Measurements from ENCODE around the gene PRR12.

The PRR12 gene

DNA sequence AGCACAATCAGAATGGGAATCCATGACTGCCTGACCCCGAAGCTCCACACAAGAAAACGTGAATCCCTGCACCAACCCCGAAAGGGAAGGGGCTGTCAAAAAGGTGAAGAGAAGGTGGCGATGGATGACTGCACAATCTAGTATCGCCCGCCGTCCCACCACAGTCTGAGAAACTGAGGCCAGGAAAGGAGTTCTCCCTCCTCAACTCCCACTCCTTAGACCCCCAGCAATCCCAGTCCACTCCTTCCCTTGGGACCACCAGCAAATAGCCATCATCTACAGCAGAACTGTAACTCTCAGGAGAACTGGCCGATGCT is 11.1 kb upstream of the PRR12 start:
- peaks cover 10% of the 10 kb centered on the region; the same call in 1 of the 2 replicates for H3K36me3 ChIP-seq (ENCODE audit: insufficient read depth, low read length)
- no peak overlapping the region for H2AFZ ChIP-seq (ENCODE audit: low read length)
- H4K20me1 ChIP-seq (ENCODE audit: insufficient read depth, low read length), result no peaks in the 10 kb centered on the region
- peak overlapping the region; percentile 96 for H3K9ac ChIP-seq (ENCODE audit: low read length)
- peak overlapping the region; percentile 94 for H3K4me3 ChIP-seq (ENCODE audit: low read depth, low read length, poor library complexity, severe bottlenecking)
- H3K4me2 ChIP-seq (ENCODE audit: low read length), result peak overlapping the region; percentile 92
- H3K9me3 ChIP-seq (ENCODE audit: low read length), result no peaks in the 10 kb centered on the region
- H3K79me2 ChIP-seq (ENCODE audit: insufficient read depth, low read length), result peaks cover 15% of the 10 kb centered on the region
- TF ChIP-seq, protein P1, sequence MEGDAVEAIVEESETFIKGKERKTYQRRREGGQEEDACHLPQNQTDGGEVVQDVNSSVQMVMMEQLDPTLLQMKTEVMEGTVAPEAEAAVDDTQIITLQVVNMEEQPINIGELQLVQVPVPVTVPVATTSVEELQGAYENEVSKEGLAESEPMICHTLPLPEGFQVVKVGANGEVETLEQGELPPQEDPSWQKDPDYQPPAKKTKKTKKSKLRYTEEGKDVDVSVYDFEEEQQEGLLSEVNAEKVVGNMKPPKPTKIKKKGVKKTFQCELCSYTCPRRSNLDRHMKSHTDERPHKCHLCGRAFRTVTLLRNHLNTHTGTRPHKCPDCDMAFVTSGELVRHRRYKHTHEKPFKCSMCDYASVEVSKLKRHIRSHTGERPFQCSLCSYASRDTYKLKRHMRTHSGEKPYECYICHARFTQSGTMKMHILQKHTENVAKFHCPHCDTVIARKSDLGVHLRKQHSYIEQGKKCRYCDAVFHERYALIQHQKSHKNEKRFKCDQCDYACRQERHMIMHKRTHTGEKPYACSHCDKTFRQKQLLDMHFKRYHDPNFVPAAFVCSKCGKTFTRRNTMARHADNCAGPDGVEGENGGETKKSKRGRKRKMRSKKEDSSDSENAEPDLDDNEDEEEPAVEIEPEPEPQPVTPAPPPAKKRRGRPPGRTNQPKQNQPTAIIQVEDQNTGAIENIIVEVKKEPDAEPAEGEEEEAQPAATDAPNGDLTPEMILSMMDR (IDR thresholded peaks at IDR 0.05; ENCODE audit: low read length), result no peak
- no peak for TF ChIP-seq EZH2 (IDR thresholded peaks at IDR 0.05; ENCODE audit: borderline replicate concordance, low read length)
- peaks cover 27% of the 10 kb centered on the region for H3K4me1 ChIP-seq (ENCODE audit: insufficient read depth, low read length, severe bottlenecking)
- H3K27ac ChIP-seq (ENCODE audit: low read depth, low read length, poor library complexity, severe bottlenecking), result peak overlapping the region; percentile 6
- H3F3A ChIP-seq (ENCODE audit: insufficient read depth, low read length), result no peaks in the 10 kb centered on the region
- H3K9me2 ChIP-seq (ENCODE audit: low read depth, low read length), result no peaks in the 10 kb centered on the region
- no peaks in the 10 kb centered on the region for H3K27me3 ChIP-seq (ENCODE audit: insufficient read depth, low read length)

DNA sequence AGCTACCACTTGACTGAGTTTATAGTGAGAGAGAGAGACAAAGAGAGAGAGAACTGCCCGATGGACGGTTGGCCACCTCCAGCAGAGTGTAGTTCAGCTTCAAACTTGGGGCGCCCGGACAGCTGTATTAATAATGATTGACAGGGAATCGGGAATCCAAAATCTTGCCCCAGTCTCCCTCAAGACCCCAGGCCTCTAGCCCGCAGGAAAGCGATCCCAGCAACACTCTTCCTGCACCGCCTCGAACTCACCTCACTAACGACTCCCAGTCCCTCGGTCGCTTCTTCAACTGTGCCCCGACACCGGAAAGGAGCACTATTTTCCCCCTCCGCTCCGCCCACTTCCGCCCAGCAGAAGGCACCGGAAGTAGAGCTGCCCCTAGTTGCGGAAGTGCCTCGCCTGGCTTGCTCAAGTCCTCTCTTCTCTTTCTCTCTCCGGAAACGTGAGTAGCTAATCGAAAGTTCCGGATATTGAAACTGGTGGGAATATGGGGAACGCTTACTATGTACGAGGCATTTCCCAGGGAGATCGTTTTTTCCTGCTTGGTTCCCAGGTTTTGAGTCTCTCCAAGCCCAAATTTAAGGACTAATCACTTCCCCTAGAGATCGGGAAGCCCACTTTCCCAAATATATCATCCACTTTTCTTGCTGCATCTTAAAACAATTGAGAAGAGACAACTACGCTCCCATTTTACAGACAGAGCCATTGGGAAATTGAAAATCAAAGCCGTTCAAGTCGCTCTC is 10.5 kb upstream of the PRR12 start, which contains the start of gene NOSIP:
Gene NOSIP, minus strand, starts transcription at position 293 of the 743 bp plus-strand sequence. CDS start 19,865 bp downstream, outside the sequence.
- Histone ChIP-seq H3K9me3 (ENCODE audit: low read length) (no peaks in the 10 kb centered on the region), H2AFZ (ENCODE audit: low read length) (peak within 1 kb of the TSS; percentile 72)

DNA sequence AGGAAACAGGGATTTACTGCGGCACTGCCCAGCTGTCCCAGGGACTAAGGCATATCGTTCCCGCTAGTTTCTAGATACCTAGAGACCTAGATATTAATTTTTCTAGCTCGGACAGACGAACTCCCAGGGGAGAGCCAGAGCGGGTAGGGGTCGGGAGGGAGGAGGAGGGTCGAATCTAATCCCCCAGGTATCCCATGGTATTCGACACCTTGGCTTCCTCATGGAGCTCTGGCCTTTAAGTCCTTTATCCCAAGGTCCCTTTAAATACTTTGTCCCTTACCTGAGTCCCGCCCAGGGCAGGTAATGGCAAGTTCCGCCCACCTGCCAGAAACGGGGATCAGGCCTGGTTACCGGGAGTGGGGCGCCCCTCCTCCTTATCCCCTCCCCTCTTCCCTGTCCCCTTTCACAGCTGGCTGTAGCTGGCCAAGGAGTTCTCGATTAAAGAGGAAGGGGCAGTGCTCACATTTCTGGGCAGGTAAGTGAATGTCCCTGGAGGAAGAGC is 9.9 kb upstream of the PRR12 start, which contains the start of gene PRRG2:
Gene PRRG2, plus strand, starts transcription at position 310 of the 502 bp plus-strand sequence. CDS start 1,904 bp downstream, outside the sequence.
- H3K4me1 ChIP-seq (ENCODE audit: insufficient read depth, low read length, severe bottlenecking), result peaks cover 27% of the 10 kb centered on the region
- no peaks in the 10 kb centered on the region for H3F3A ChIP-seq (ENCODE audit: insufficient read depth, low read length)
- TF ChIP-seq, protein P1 (IDR thresholded peaks at IDR 0.05; ENCODE audit: low read length), result no peak
- TF ChIP-seq EZH2 (IDR thresholded peaks at IDR 0.05; ENCODE audit: borderline replicate concordance, low read length), result no peak
- no peaks in the 10 kb centered on the region for H3K9me2 ChIP-seq (ENCODE audit: low read depth, low read length)
- no peaks in the 10 kb centered on the region for H4K20me1 ChIP-seq (ENCODE audit: insufficient read depth, low read length)
- peaks cover 2% of the 10 kb centered on the region; the same call in 1 of the 2 replicates for H3K36me3 ChIP-seq (ENCODE audit: insufficient read depth, low read length)
- H3K79me2 ChIP-seq (ENCODE audit: insufficient read depth, low read length), result peaks cover 15% of the 10 kb centered on the region
- H3K4me2 ChIP-seq (ENCODE audit: low read length), result peak within 1 kb of the TSS; percentile 92
- peak within 1 kb of the TSS; percentile 96 for H3K9ac ChIP-seq (ENCODE audit: low read length)
- peak within 1 kb of the TSS; percentile 72 for H2AFZ ChIP-seq (ENCODE audit: low read length)
- H3K9me3 ChIP-seq (ENCODE audit: low read length), result no peaks in the 10 kb centered on the region
- H3K27ac ChIP-seq (ENCODE audit: low read depth, low read length, poor library complexity, severe bottlenecking), result peak within 1 kb of the TSS; percentile 6
- no peaks in the 10 kb centered on the region for H3K27me3 ChIP-seq (ENCODE audit: insufficient read depth, low read length)
- peak within 1 kb of the TSS; percentile 94 for H3K4me3 ChIP-seq (ENCODE audit: low read depth, low read length, poor library complexity, severe bottlenecking)

More for the DNA sequence above, 10.5 kb upstream of the PRR12 start, which contains the start of gene NOSIP:
- Histone ChIP-seq H3K36me3 (ENCODE audit: insufficient read depth, low read length) (peaks cover 6% of the 10 kb centered on the region; the same call in 1 of the 2 replicates), H3K4me1 (ENCODE audit: insufficient read depth, low read length, severe bottlenecking) (peaks cover 27% of the 10 kb centered on the region), H3K27me3 (ENCODE audit: insufficient read depth, low read length) (no peaks in the 10 kb centered on the region), H3F3A (ENCODE audit: insufficient read depth, low read length) (no peaks in the 10 kb centered on the region), H3K9ac (ENCODE audit: low read length) (peak within 1 kb of the TSS; percentile 96), H3K79me2 (ENCODE audit: insufficient read depth, low read length) (peaks cover 15% of the 10 kb centered on the region), H3K4me3 (ENCODE audit: low read depth, low read length, poor library complexity, severe bottlenecking) (peak within 1 kb of the TSS; percentile 94), H3K4me2 (ENCODE audit: low read length) (peak within 1 kb of the TSS; percentile 92), H4K20me1 (ENCODE audit: insufficient read depth, low read length) (no peaks in the 10 kb centered on the region), H3K9me2 (ENCODE audit: low read depth, low read length) (no peaks in the 10 kb centered on the region), H3K27ac (ENCODE audit: low read depth, low read length, poor library complexity, severe bottlenecking) (peak within 1 kb of the TSS; percentile 6)
- TF ChIP-seq EZH2 (IDR thresholded peaks at IDR 0.05; ENCODE audit: borderline replicate concordance, low read length), result no peak
- TF ChIP-seq, protein P1 (IDR thresholded peaks at IDR 0.05; ENCODE audit: low read length), result no peak
